ENCODE data around the gene GMNC.

GMNC gene

GRCh38 chr3:190865828-190866227, 3.3 kb upstream of the GMNC start:
- no peak for TF ChIP-seq CTCF (IDR thresholded peaks at IDR 0.05; ENCODE audit: insufficient read depth, low read depth, low read length, missing control alignments)
- DNase-seq (ENCODE audit: low read depth), result no peak
- no peak overlapping the region for H3K4me3 ChIP-seq (ENCODE audit: low read depth, low read length)

GRCh38 chr3:190865419-190865818, 2.9 kb upstream of the GMNC start:
- no peak overlapping the region for H3K4me3 ChIP-seq (ENCODE audit: low read depth, low read length)
- TF ChIP-seq CTCF (IDR thresholded peaks at IDR 0.05; ENCODE audit: insufficient read depth, low read depth, low read length, missing control alignments), result no peak
- no peak for DNase-seq (ENCODE audit: low read depth)

GRCh38 chr3:190864002-190864401, 1.5 kb upstream of the GMNC start:
- H3K4me3 ChIP-seq (ENCODE audit: low read depth, low read length), result no peak overlapping the region
- TF ChIP-seq CTCF (IDR thresholded peaks at IDR 0.05; ENCODE audit: insufficient read depth, low read depth, low read length, missing control alignments), result no peak
- no peak for DNase-seq (ENCODE audit: low read depth)

- no peak for DNase-seq (ENCODE audit: low read depth)
- H3K4me3 ChIP-seq (ENCODE audit: low read depth, low read length), result no peak overlapping the region; the same call in 1 of the 2 replicates
- TF ChIP-seq CTCF (IDR thresholded peaks at IDR 0.05; ENCODE audit: insufficient read depth, low read depth, low read length, missing control alignments), result no peak
These were observed 598 bp upstream of the GMNC start for GRCh38 chr3:190863119-190863465.

GRCh38 chr3:190860521-190860920, 2.0 kb downstream of the GMNC start:
- TF ChIP-seq CTCF (IDR thresholded peaks at IDR 0.05; ENCODE audit: insufficient read depth, low read depth, low read length, missing control alignments), result no peak
- H3K4me3 ChIP-seq (ENCODE audit: low read depth, low read length), result no peak overlapping the region
- DNase-seq (ENCODE audit: low read depth), result no peak

- TF ChIP-seq CTCF (IDR thresholded peaks at IDR 0.05; ENCODE audit: insufficient read depth, low read depth, low read length, missing control alignments), result no peak
- no peak for DNase-seq (ENCODE audit: low read depth)
- no peak overlapping the region for H3K4me3 ChIP-seq (ENCODE audit: low read depth, low read length)
These were observed 7.3 kb downstream of the GMNC start for GRCh38 chr3:190855151-190855550.

GRCh38 chr3:190854062-190854461, 8.4 kb downstream of the GMNC start:
- DNase-seq (ENCODE audit: low read depth), result no peak
- TF ChIP-seq CTCF (IDR thresholded peaks at IDR 0.05; ENCODE audit: insufficient read depth, low read depth, low read length, missing control alignments), result no peak
- no peak overlapping the region for H3K4me3 ChIP-seq (ENCODE audit: low read depth, low read length)

Measured in GM12865 (cell line).